Loucy (cell line): Measurements from ENCODE around the gene SLC39A11.

Experiments
- H2AFZ ChIP-seq: fragments of 200-600 bp; sonication (generic); 2 replicates; pipeline ENCODE4 v1.6.0; 2016; ENCODE audit warnings: antibody characterized with exemption, mild to moderate bottlenecking, low read length, moderate library complexity
- H3F3A ChIP-seq: fragments of 200-600 bp; 2 replicates; pipeline ENCODE4 v1.6.0; 2016; ENCODE audit warnings: antibody characterized with exemption, low read depth, mild to moderate bottlenecking
- H3K27me3 ChIP-seq: fragments of 200-600 bp; sonication (generic); 2 replicates; pipeline ENCODE4 v1.6.1; 2014; ENCODE audit warnings: low read length, mild to moderate bottlenecking; ENCODE audit not compliant: insufficient read depth, poor library complexity, severe bottlenecking
- H3K36me3 ChIP-seq: fragments of 200-600 bp; sonication (generic); 2 replicates; pipeline ENCODE4 v1.6.1; 2016; ENCODE audit warnings: low read length; ENCODE audit not compliant: insufficient read depth
- H3K4me1 ChIP-seq: fragments of 200-600 bp; sonication (generic); 2 replicates; pipeline ENCODE4 v1.5.1; 2014; ENCODE audit warnings: low read length, mild to moderate bottlenecking; ENCODE audit not compliant: insufficient read depth, poor library complexity, severe bottlenecking
- H3K4me2 ChIP-seq: fragments of 200-600 bp; sonication (generic); 2 replicates; pipeline ENCODE4 v1.6.0; 2014; ENCODE audit warnings: antibody characterized with exemption, low read length, low read depth, mild to moderate bottlenecking; ENCODE audit not compliant: poor library complexity, severe bottlenecking
- H3K4me3 ChIP-seq: fragments of 200-600 bp; sonication (generic); 2 replicates; pipeline ENCODE4 v1.5.1; 2014; ENCODE audit warnings: low read length, mild to moderate bottlenecking, mixed read lengths; ENCODE audit not compliant: poor library complexity, severe bottlenecking
- H3K79me2 ChIP-seq: fragments of 200-600 bp; sonication (generic); 2 replicates; pipeline ENCODE4 v1.6.1; 2014; ENCODE audit warnings: low read length; ENCODE audit not compliant: insufficient read depth
- H3K9ac ChIP-seq: fragments of 200-600 bp; sonication (generic); 2 replicates; pipeline ENCODE4 v1.6.0; 2014; ENCODE audit warnings: mild to moderate bottlenecking, low read depth, low read length, moderate library complexity; ENCODE audit not compliant: poor library complexity, severe bottlenecking
- H3K9me2 ChIP-seq: fragments of 200-600 bp; sonication (generic); replicated peaks from 2 replicates; pipeline ENCODE4 v1.6.1; 2016; ENCODE audit warnings: low read depth, low read length, mixed read lengths
- H3K9me3 ChIP-seq: fragments of 200-600 bp; sonication (generic); 2 replicates; pipeline ENCODE4 v1.6.1; 2014; ENCODE audit warnings: mild to moderate bottlenecking, antibody characterized with exemption, low read length, low read depth; ENCODE audit not compliant: insufficient read depth
- H4K20me1 ChIP-seq: fragments of 200-600 bp; sonication (generic); 2 replicates; pipeline ENCODE4 v1.6.0; 2014; ENCODE audit warnings: antibody characterized with exemption, low read length, mild to moderate bottlenecking; ENCODE audit not compliant: insufficient read depth, poor library complexity, severe bottlenecking
- EZH2phosphoT487 ChIP-seq: fragments of 200-600 bp; IDR thresholded peaks from 2 replicates; pipeline ENCODE4 v1.6.1; 2018; ENCODE audit warnings: antibody characterized with exemption, mild to moderate bottlenecking, moderate library complexity, borderline replicate concordance
- TF ChIP-seq, protein P1 (sequence below): fragments of 200-600 bp; sonication (generic); conservative IDR thresholded peaks from 2 replicates; pipeline ENCODE4 v1.5.1; 2014; ENCODE audit warnings: mild to moderate bottlenecking, antibody characterized with exemption, low read length

The SLC39A11 gene

DNA sequence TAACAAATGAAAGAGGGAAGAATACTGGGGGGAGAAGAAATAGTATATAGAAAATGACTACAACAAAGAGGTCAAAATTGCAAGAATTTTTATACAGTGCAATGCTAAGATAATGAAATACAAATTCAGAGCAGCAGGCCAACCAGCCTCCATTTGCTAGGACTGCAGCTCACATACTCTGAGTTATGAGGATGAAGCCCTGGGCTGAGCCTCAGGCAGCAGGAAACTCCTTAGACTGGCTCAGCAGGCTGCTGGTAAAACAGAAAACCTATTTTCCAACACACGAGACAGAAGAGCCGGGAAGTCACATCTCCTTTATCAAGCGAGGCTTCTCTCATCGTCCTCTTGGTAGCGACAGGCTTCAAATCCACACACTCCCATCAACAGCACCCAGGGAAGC lies 296.5 kb downstream of the SLC39A11 start:
- Histone ChIP-seq H3K9me2 (no peaks in the 10 kb centered on the region), H3K4me3 (no peak overlapping the region), H3K4me2 (no peak overlapping the region), H3K27me3 (no peaks in the 10 kb centered on the region), H2AFZ (no peak overlapping the region), H3F3A (no peaks in the 10 kb centered on the region), H3K9me3 (no peaks in the 10 kb centered on the region), H3K9ac (no peak overlapping the region), H3K36me3 (no peaks in the 10 kb centered on the region; the same call in 1 of the 2 replicates), H3K79me2 (no peaks in the 10 kb centered on the region), H4K20me1 (no peaks in the 10 kb centered on the region), H3K4me1 (no peaks in the 10 kb centered on the region)
- TF ChIP-seq, protein P1, sequence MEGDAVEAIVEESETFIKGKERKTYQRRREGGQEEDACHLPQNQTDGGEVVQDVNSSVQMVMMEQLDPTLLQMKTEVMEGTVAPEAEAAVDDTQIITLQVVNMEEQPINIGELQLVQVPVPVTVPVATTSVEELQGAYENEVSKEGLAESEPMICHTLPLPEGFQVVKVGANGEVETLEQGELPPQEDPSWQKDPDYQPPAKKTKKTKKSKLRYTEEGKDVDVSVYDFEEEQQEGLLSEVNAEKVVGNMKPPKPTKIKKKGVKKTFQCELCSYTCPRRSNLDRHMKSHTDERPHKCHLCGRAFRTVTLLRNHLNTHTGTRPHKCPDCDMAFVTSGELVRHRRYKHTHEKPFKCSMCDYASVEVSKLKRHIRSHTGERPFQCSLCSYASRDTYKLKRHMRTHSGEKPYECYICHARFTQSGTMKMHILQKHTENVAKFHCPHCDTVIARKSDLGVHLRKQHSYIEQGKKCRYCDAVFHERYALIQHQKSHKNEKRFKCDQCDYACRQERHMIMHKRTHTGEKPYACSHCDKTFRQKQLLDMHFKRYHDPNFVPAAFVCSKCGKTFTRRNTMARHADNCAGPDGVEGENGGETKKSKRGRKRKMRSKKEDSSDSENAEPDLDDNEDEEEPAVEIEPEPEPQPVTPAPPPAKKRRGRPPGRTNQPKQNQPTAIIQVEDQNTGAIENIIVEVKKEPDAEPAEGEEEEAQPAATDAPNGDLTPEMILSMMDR: no peak
- no peak for TF ChIP-seq EZH2phosphoT487

DNA sequence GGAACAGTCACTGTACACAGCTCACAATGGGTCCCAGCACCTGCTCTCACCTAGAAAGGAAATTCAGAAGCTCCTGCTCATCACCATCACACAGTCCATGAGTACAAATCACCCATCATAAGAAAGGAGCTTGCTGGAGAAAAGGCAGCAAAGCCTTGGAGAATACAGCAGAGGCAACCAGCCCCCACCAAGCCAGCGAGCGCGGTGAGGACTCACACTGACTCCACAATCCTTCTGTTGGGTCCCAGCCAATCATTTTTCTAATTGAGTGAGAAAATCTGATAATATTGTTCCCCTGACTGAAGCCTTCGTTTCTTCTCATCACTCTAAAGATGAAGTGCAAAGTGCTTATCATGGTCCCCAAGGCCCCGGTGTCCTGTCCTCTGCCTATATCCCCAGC lies 298.3 kb downstream of the SLC39A11 start:
- no peak overlapping the region for H3K4me3 ChIP-seq
- no peaks in the 10 kb centered on the region for H3K9me2 ChIP-seq
- no peaks in the 10 kb centered on the region for H3F3A ChIP-seq
- TF ChIP-seq, protein P1: no peak
- TF ChIP-seq EZH2phosphoT487: no peak
- H3K9me3 ChIP-seq: no peaks in the 10 kb centered on the region
- H3K36me3 ChIP-seq: no peaks in the 10 kb centered on the region; the same call in 1 of the 2 replicates
- H3K4me1 ChIP-seq: no peaks in the 10 kb centered on the region
- no peak overlapping the region for H3K9ac ChIP-seq
- H3K79me2 ChIP-seq: no peaks in the 10 kb centered on the region
- H3K27me3 ChIP-seq: no peaks in the 10 kb centered on the region
- H4K20me1 ChIP-seq: no peaks in the 10 kb centered on the region
- H2AFZ ChIP-seq: no peak overlapping the region
- no peak overlapping the region for H3K4me2 ChIP-seq

- Histone ChIP-seq H3K9ac (no peak overlapping the region), H3K36me3 (no peaks in the 10 kb centered on the region; the same call in 1 of the 2 replicates), H2AFZ (no peak overlapping the region), H3K27me3 (no peaks in the 10 kb centered on the region), H3K79me2 (no peaks in the 10 kb centered on the region), H3K4me3 (no peak overlapping the region), H3F3A (no peaks in the 10 kb centered on the region), H4K20me1 (no peaks in the 10 kb centered on the region), H3K9me2 (no peaks in the 10 kb centered on the region), H3K4me2 (no peak overlapping the region), H3K9me3 (no peaks in the 10 kb centered on the region), H3K4me1 (no peaks in the 10 kb centered on the region)
- no peak for TF ChIP-seq EZH2phosphoT487
- TF ChIP-seq, protein P1: no peak
These were observed 299.7 kb downstream of the SLC39A11 start for GRCh38 chr17:72792771-72793170.
